ENCODE measurements around the gene TLE4. TPM values are rescaled to one million over a fixed set of nuclear protein-coding genes. Genes with fewer than 3 reads are reported as not detected.

Gene TLE4
- total and polyA plus RNA-seq, 2 of the 13 experiments (the other 11 are each of a cell fraction or from before 2014, with no cell fraction given) = 2.0 to 2.3 TPM

- no peak overlapping the region for H3K4me2 ChIP-seq (ENCODE audit: low read depth, low read length)
- H3K4me3 ChIP-seq (replicated peaks in 1 of 3; ENCODE audit: insufficient read depth in 1 of 3, low read depth in 2 of 3, low read length in 3 of 3) = no peak overlapping the region
- no peak overlapping the region for H3K27ac ChIP-seq (ENCODE audit: extremely low read length, insufficient read depth, low read length)
- H3K9ac ChIP-seq (ENCODE audit: insufficient read depth, low read depth, low read length) = no peak overlapping the region
- H3K9me3 ChIP-seq (ENCODE audit: low read length) = peaks cover 26% of the 10 kb centered on the region
- no TSS peak for BruUV-seq (replicated peaks)
- H3K27me3 ChIP-seq (ENCODE audit: control insufficient read depth in 1 of 2, insufficient read depth in 2 of 2, low read length in 2 of 2) = no peaks in the 10 kb centered on the region
- FAIRE-seq = no peak
- CTCF ChIA-PET (ENCODE audit: low intra/inter-chr PET ratio, low total read pairs) = no interaction called here
- no peak overlapping the region for H2AFZ ChIP-seq (ENCODE audit: low read length)
- no peaks in the 10 kb centered on the region for H3K36me3 ChIP-seq (replicated peaks in 1 of 2; ENCODE audit: control insufficient read depth in 1 of 2, insufficient read depth in 2 of 2, low read length in 2 of 2)
- intact Hi-C loops (cut with micrococcal nuclease; ENCODE audit: unreplicated experiment) (no loop called here), in situ Hi-C loops (cut with HindIII; ENCODE audit: extremely low pct_ligation_motif_present, low pct_unique_long_range_greater_than_20kb) (no loop called here)
- H4K20me1 ChIP-seq (ENCODE audit: insufficient read depth, low read length) = no peaks in the 10 kb centered on the region
- POLR2A ChIA-PET = no interaction called here
- no peak for DNase-seq (ENCODE audit: low spot score)
- no peaks in the 10 kb centered on the region for H3K79me2 ChIP-seq (ENCODE audit: insufficient read depth, low read length)
- ATAC-seq = no peak
- no peaks in the 10 kb centered on the region for H3K4me1 ChIP-seq (ENCODE audit: insufficient read depth, low read length)
- 33% methylated on average over 4 of the region's 4 CpGs for WGBS (ENCODE audit: low lambda C conversion rate)
- TF ChIP-seq KDM5B (CRISPR knock-in tag; IDR thresholded peaks at IDR 0.05; ENCODE audit: borderline replicate concordance) (no peak), ZNF530 (CRISPR knock-in tag; IDR thresholded peaks at IDR 0.05; ENCODE audit: low read depth) (no peak), ZKSCAN1 (IDR thresholded peaks at IDR 0.05; ENCODE audit: low read length) (no peak), ZNF281 (CRISPR knock-in tag; IDR thresholded peaks at IDR 0.05; ENCODE audit: borderline replicate concordance) (no peak), ZNF292 (CRISPR knock-in tag; IDR thresholded peaks at IDR 0.05; ENCODE audit: borderline replicate concordance, low read depth) (no peak), ZSCAN30 (CRISPR knock-in tag; IDR thresholded peaks at IDR 0.05) (no peak), ZNF343 (CRISPR knock-in tag; IDR thresholded peaks at IDR 0.05) (no peak)
- TF ChIP-seq, protein P1, sequence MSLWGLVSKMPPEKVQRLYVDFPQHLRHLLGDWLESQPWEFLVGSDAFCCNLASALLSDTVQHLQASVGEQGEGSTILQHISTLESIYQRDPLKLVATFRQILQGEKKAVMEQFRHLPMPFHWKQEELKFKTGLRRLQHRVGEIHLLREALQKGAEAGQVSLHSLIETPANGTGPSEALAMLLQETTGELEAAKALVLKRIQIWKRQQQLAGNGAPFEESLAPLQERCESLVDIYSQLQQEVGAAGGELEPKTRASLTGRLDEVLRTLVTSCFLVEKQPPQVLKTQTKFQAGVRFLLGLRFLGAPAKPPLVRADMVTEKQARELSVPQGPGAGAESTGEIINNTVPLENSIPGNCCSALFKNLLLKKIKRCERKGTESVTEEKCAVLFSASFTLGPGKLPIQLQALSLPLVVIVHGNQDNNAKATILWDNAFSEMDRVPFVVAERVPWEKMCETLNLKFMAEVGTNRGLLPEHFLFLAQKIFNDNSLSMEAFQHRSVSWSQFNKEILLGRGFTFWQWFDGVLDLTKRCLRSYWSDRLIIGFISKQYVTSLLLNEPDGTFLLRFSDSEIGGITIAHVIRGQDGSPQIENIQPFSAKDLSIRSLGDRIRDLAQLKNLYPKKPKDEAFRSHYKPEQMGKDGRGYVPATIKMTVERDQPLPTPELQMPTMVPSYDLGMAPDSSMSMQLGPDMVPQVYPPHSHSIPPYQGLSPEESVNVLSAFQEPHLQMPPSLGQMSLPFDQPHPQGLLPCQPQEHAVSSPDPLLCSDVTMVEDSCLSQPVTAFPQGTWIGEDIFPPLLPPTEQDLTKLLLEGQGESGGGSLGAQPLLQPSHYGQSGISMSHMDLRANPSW (CRISPR knock-in tag; IDR thresholded peaks at IDR 0.05; ENCODE audit: borderline replicate concordance) = no peak
- TF ChIP-seq, protein P2, sequence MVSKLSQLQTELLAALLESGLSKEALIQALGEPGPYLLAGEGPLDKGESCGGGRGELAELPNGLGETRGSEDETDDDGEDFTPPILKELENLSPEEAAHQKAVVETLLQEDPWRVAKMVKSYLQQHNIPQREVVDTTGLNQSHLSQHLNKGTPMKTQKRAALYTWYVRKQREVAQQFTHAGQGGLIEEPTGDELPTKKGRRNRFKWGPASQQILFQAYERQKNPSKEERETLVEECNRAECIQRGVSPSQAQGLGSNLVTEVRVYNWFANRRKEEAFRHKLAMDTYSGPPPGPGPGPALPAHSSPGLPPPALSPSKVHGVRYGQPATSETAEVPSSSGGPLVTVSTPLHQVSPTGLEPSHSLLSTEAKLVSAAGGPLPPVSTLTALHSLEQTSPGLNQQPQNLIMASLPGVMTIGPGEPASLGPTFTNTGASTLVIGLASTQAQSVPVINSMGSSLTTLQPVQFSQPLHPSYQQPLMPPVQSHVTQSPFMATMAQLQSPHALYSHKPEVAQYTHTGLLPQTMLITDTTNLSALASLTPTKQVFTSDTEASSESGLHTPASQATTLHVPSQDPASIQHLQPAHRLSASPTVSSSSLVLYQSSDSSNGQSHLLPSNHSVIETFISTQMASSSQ (IDR thresholded peaks at IDR 0.05; ENCODE audit: low read depth) = no peak
- TF ChIP-seq, protein P2 (CRISPR knock-in tag; IDR thresholded peaks at IDR 0.05; ENCODE audit: borderline replicate concordance) = no peak
- TF ChIP-seq, protein P3, sequence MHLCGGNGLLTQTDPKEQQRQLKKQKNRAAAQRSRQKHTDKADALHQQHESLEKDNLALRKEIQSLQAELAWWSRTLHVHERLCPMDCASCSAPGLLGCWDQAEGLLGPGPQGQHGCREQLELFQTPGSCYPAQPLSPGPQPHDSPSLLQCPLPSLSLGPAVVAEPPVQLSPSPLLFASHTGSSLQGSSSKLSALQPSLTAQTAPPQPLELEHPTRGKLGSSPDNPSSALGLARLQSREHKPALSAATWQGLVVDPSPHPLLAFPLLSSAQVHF (CRISPR knock-in tag; IDR thresholded peaks at IDR 0.05) = no peak
Measured at GRCh38 chr9:79742110-79742721, 170.5 kb downstream of the TLE4 start.

Data from HepG2 (cell line).